Heart right ventricle (tissue), 16 donors: ENCODE measurements around the gene OR5K1. TPM values are rescaled to one million over a fixed set of nuclear protein-coding genes. Genes with fewer than 3 reads are reported as not detected.

Experiments used
- ATAC-seq, 8 donors: fragments of 200-7000 bp; cut with Tn5 transposase; one replicate each; pipeline ENCODE4 v1.9.1; 2020; ENCODE audit warnings: mild to moderate bottlenecking in 8 of 8, moderate library complexity in 8 of 8, moderate number of reproducible peaks in 1 of 8
- DNase-seq, 2 donors: peaks; one replicate each; pipeline ENCODE4 v3.0.0-alpha.2; 2020
- H3K27ac ChIP-seq, 10 donors: fragments of 200-600 bp; sonication (generic) in 2 of 10; one replicate each; pipeline versions ENCODE4 v1.5.0 to v1.8.0; 2020 to 2022; ENCODE audit warnings: mild to moderate bottlenecking in 3 of 10
- H3K27me3 ChIP-seq, 7 donors: fragments of 200-600 bp; one replicate each; pipeline ENCODE4 v1.8.0; 2021 to 2022; ENCODE audit warnings: mild to moderate bottlenecking in 2 of 7
- H3K36me3 ChIP-seq, 9 donors: fragments of 200-600 bp; sonication (generic) in 1 of 9; one replicate each; pipeline versions ENCODE4 v1.5.0 to v1.8.0; 2020 to 2022; ENCODE audit warnings: mild to moderate bottlenecking in 2 of 9
- H3K4me1 ChIP-seq, 9 donors: fragments of 200-600 bp; sonication (generic) in 1 of 9; one replicate each; pipeline versions ENCODE4 v1.5.0 to v1.8.0; 2020 to 2022; ENCODE audit warnings: mild to moderate bottlenecking in 4 of 9
- H3K4me3 ChIP-seq, 10 donors: fragments of 200-600 bp; sonication (generic) in 2 of 10; one replicate each; pipeline versions ENCODE4 v1.5.0 to v1.8.0; 2020 to 2022; ENCODE audit warnings: mild to moderate bottlenecking in 7 of 10, moderate library complexity in 2 of 10
- H3K9me3 ChIP-seq, 11 donors: fragments of 200-600 bp in 10 of 11; sonication (generic) in 2 of 11; one replicate each; pipeline versions ENCODE4 v1.5.0 to v1.8.0; 2013 to 2022; ENCODE audit warnings: mild to moderate bottlenecking in 2 of 11, control low read depth in 1 of 11, moderate library complexity in 1 of 11
- WGBS, 2 donors: extraction: QIAGEN DNeasy Blood & Tissue Kit; methylation state at CpG; one replicate each; pipeline ENCODE4 v1.1.7; 2013; ENCODE audit warnings: inconsistent platforms in 1 of 2; 5-methylcytosine and 5-hydroxymethylcytosine counted together
- intact Hi-C, 10 donors: fragments of 100-400 bp; cut with DNase I; formaldehyde crosslinking; loops; one replicate each; pipeline versions ENCODE4 v1.11.1 to v1.14.2; 2022
- polyA plus RNA-seq, 2 donors: library from polyadenylated mRNA; stranded (reverse); fragments of 200-250 nt; gene quantifications; one replicate each; pipeline ENCODE4 v1.2.3, GENCODE V29; 2013
- total RNA-seq, 10 donors: library from RNA; stranded (reverse); fragmentation: NEBNext Ultra II Directional in 3 of 10; extraction: Animal tissue kit (Norgen Biotek cat#: 25700) in 3 of 10; gene quantifications; one replicate each; pipeline versions ENCODE4 v1.2.1 to v1.2.4, GENCODE V29; 2021 to 2023
- TF ChIP-seq, protein P1 (sequence below), 9 donors: fragments of 200-600 bp; sonication (generic) in 2 of 9; IDR thresholded peaks; one replicate each; pipeline versions ENCODE4 v1.5.0 to v1.8.0; 2021 to 2022; ENCODE audit warnings: antibody characterized with exemption in 9 of 9, mild to moderate bottlenecking in 5 of 9, moderate library complexity in 1 of 9
- donor health status: Arrhythmogenic right ventricular cardiomyopathy.
- donor health status: ischemic (EF 13 %, LVEDD 7.1; RV severe dilation, severe dysfunction).
- donor health status: healthy with polysubstance abuse.
- donor health status: DM: no; HTN: yes; CAD: no.
- donor health status: DM: no; HTN: no; CAD: no.
- donor health status: ischemic (EF 25% LVEDD 6.9; RV normal size, moderate dysfunction).
- donor health status: ischemic (EF 25% LVEDD 5.7; RV mildly dilated, moderate dysfunction).
- donor health status: healthy.
- donor health status: DM: yes; HTN: yes; CAD: no.
- donor health status: Ischemic cardiomyopathy.
- donor health status: ischemic (EF 35%, LVEDD 5.7; RV mildly dilated, moderate dysfunction).
- donor health status: nonischemic (EF 11% LVEDD 7.7; RV severe dilation, severe dysfunction).
- donor health status: DM: yes; HTN: yes; CAD: no.
- donor health status: PGD.
- donor health status: ischemic (EF 29% LVEDD 5.4; RV normal size, mild dysfunction).
- donor health status: nonischemic (EF 23%, LVEDD 6.1; RV moderate dilation, normal function).

The OR5K1 gene
- total and polyA plus RNA-seq, 12 donors = not detected

GRCh38 chr3:98501270-98501669 lies 38.3 kb downstream of the OR5K1 start:
- TF ChIP-seq, protein P1, sequence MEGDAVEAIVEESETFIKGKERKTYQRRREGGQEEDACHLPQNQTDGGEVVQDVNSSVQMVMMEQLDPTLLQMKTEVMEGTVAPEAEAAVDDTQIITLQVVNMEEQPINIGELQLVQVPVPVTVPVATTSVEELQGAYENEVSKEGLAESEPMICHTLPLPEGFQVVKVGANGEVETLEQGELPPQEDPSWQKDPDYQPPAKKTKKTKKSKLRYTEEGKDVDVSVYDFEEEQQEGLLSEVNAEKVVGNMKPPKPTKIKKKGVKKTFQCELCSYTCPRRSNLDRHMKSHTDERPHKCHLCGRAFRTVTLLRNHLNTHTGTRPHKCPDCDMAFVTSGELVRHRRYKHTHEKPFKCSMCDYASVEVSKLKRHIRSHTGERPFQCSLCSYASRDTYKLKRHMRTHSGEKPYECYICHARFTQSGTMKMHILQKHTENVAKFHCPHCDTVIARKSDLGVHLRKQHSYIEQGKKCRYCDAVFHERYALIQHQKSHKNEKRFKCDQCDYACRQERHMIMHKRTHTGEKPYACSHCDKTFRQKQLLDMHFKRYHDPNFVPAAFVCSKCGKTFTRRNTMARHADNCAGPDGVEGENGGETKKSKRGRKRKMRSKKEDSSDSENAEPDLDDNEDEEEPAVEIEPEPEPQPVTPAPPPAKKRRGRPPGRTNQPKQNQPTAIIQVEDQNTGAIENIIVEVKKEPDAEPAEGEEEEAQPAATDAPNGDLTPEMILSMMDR (IDR thresholded peaks at IDR 0.05) = no peak
- Histone ChIP-seq H3K27me3 (no peaks in the 10 kb centered on the region), H3K27ac (no peak overlapping the region), H3K36me3 (peaks cover 0 to 6% (median 0%) of the 10 kb centered on the region in 9 donors), H3K9me3 (no peaks in the 10 kb centered on the region), H3K4me3 (no peak overlapping the region), H3K4me1 (no peaks in the 10 kb centered on the region)
- DNase-seq (no peak), ATAC-seq (no peak)
- 68 to 70% methylated on average over 4 of the region's 4 CpGs for WGBS, 2 donors
- intact Hi-C loops = no loop called here

GRCh38 chr3:98501863-98502576 lies 39.0 kb downstream of the OR5K1 start:
- TF ChIP-seq, protein P1 (IDR thresholded peaks at IDR 0.05) = no peak
- Histone ChIP-seq H3K36me3 (peaks cover 0 to 6% (median 0%) of the 10 kb centered on the region in 9 donors), H3K4me1 (no peaks in the 10 kb centered on the region), H3K27me3 (no peaks in the 10 kb centered on the region), H3K4me3 (no peak overlapping the region), H3K9me3 (no peaks in the 10 kb centered on the region), H3K27ac (no peak overlapping the region)
- 91 to 93% methylated on average over 5 of the region's 5 CpGs for WGBS, 2 donors
- intact Hi-C loops = no loop called here
- ATAC-seq (no peak), DNase-seq (no peak)

DNA sequence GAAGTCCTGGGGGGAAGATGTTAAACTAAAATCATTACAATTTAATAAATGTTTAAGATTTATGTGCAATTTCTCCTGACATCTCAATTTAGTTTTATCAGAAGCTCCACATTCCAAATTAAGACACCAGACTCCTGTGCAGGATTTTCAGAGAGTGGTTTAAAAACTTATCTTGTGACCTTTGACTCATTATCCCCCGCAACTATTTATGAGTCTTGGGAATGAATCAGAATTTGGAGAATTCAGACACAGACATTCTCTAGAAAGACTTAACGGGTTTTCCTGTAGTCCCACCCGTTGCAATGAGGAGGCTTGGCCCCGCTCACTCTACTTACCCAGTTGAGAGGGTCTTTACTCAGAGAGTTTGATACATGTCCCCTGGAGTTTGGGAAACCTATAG lies 41.5 kb downstream of the OR5K1 start:
- H3K9me3 ChIP-seq = no peaks in the 10 kb centered on the region
- intact Hi-C loops = no loop called here
- no peaks in the 10 kb centered on the region for H3K4me1 ChIP-seq
- H3K4me3 ChIP-seq = no peak overlapping the region
- peaks cover 0 to 8% (median 0%) of the 10 kb centered on the region in 9 donors for H3K36me3 ChIP-seq
- H3K27ac ChIP-seq = no peak overlapping the region
- 59 to 65% methylated on average over 4 of the region's 4 CpGs for WGBS, 2 donors
- no peaks in the 10 kb centered on the region for H3K27me3 ChIP-seq
- TF ChIP-seq, protein P1 (IDR thresholded peaks at IDR 0.05) = no peak
- DNase-seq (no peak), ATAC-seq (no peak)

GRCh38 chr3:98508582-98508981 lies 45.6 kb downstream of the OR5K1 start:
- DNase-seq (no peak), ATAC-seq (no peak)
- WGBS, 2 donors = 95 to 98% methylated on average over 2 of the region's 2 CpGs
- Histone ChIP-seq H3K4me3 (no peak overlapping the region), H3K9me3 (no peaks in the 10 kb centered on the region), H3K27me3 (no peaks in the 10 kb centered on the region), H3K27ac (no peak overlapping the region), H3K36me3 (peaks cover 0 to 28% (median 4%) of the 10 kb centered on the region in 9 donors), H3K4me1 (peaks cover 0 to 4% (median 0%) of the 10 kb centered on the region in 9 donors)
- TF ChIP-seq, protein P1 (IDR thresholded peaks at IDR 0.05) = no peak
- intact Hi-C loops = no loop called here
